ENCODE data around the gene AARS1.

- TF ChIP-seq POLR2A (IDR thresholded peaks at IDR 0.05; ENCODE audit: low read length): no peak
- TF ChIP-seq GATA1 (IDR thresholded peaks at IDR 0.05; ENCODE audit: low read depth, low read length): no peak
These were observed 15.7 kb upstream of the AARS1 start for GRCh38 chr16:70304892-70305448.
